Ovary (tissue), 3 donors: ENCODE data around the gene MYO1H.

ENCODE experiments used
- CTCF ChIP-seq, 3 donors: fragments of 450-650 bp in 2 of 3; fragments of 200-600 bp in 1 of 3; IDR thresholded peaks; one replicate each; pipeline versions ENCODE4 v1.5.1 to v1.8.0; 2016 to 2022; ENCODE audit warnings: antibody characterized with exemption in 3 of 3, mild to moderate bottlenecking in 1 of 3
- EP300 ChIP-seq: sonication (generic); formaldehyde crosslinking; IDR thresholded peaks from one replicate; pipeline ENCODE4 v1.6.1; 2017; ENCODE audit warnings: antibody characterized with exemption
- POLR2A ChIP-seq: fragments of 450-650 bp; IDR thresholded peaks from one replicate; pipeline ENCODE4 v1.6.1; 2017; ENCODE audit warnings: antibody characterized with exemption, mild to moderate bottlenecking, moderate library complexity
- donor health status: DM: no; HTN: no; CAD: no.

- TF ChIP-seq CTCF (IDR thresholded peaks at IDR 0.05) = no peak
- TF ChIP-seq POLR2A = no peak
- TF ChIP-seq EP300 = no peak
Measured at GRCh38 chr12:109356577-109356976, 8.9 kb downstream of the MYO1H start.
